A673 (cell line): ENCODE results near the gene NOSTRIN.

Experiments
- CTCF ChIP-seq: fragments of 300-800, 200-600 bp; sonication (generic); conservative IDR thresholded peaks from 2 replicates; pipeline ENCODE4 v1.5.1; 2017; ENCODE audit warnings: low read depth, mild to moderate bottlenecking, antibody characterized with exemption, low read length, moderate library complexity, mixed read lengths
- EZH2 ChIP-seq: fragments of 200-600 bp; sonication (generic); IDR thresholded peaks from 2 replicates; pipeline ENCODE4 v1.6.1; 2017; ENCODE audit warnings: borderline replicate concordance, low read depth, mild to moderate bottlenecking, mixed read lengths, antibody characterized with exemption, low read length; ENCODE audit not compliant: poor library complexity, severe bottlenecking

DNA sequence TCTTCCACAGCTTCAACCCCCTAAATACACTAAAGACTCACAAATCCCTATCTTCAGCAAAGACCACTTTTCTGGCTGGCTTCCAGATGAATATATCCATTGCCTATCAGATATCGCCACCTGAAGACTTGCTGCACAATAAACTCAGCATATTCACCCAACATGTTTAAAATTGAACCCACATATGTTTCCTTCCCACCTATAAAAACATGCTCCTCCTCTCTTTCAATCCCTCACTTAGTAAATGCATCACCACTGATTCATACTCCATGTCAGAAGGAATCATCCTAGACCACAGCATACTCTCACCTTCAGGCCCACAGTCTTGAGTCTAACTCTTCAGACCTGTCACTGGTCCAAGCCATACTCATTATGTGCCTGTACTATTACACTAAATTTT, 82.5 kb downstream of the NOSTRIN start:
- no peak for TF ChIP-seq CTCF
- no peak for TF ChIP-seq EZH2
